ENCODE data around the gene FRMD8. TPM values are rescaled to one million over a fixed set of nuclear protein-coding genes. Genes with fewer than 3 reads are reported as not detected.

The FRMD8 gene
- total RNA-seq, 1 donor from 2014 or later: 22.6 TPM

- peak overlapping the region; percentile 26 for H3K27ac ChIP-seq
- no peak for DNase-seq
- H3K4me1 ChIP-seq: peaks cover 89% of the 10 kb centered on the region
Measured at GRCh38 chr11:65439331-65440181, 53.1 kb downstream of the FRMD8 start.

GRCh38 chr11:65440831-65441499 lies 54.5 kb downstream of the FRMD8 start:
- H3K36me3 ChIP-seq: peaks cover 78% of the 10 kb centered on the region

More at GRCh38 chr11:65439331-65440181, 53.1 kb downstream of the FRMD8 start:
- no peak for ATAC-seq
- no peaks in the 10 kb centered on the region for H3K9me3 ChIP-seq
- no peak for TF ChIP-seq CTCF (IDR thresholded peaks at IDR 0.05)
- H3K27me3 ChIP-seq (ENCODE audit: low read depth): no peaks in the 10 kb centered on the region
- intact Hi-C loops (cut with DNase I): no loop called here
- no peak overlapping the region for H3K4me3 ChIP-seq
- peaks cover 80% of the 10 kb centered on the region for H3K36me3 ChIP-seq

GRCh38 chr11:65442842-65443331 lies 56.5 kb downstream of the FRMD8 start:
- intact Hi-C loops (cut with DNase I): no loop called here
- Histone ChIP-seq H3K36me3 (peaks cover 62% of the 10 kb centered on the region), H3K4me1 (peaks cover 58% of the 10 kb centered on the region), H3K27me3 (ENCODE audit: low read depth) (no peaks in the 10 kb centered on the region), H3K4me3 (no peak overlapping the region), H3K9me3 (no peaks in the 10 kb centered on the region), H3K27ac (peak overlapping the region; percentile 43)
- ATAC-seq (no peak), DNase-seq (no peak)
- no peak for TF ChIP-seq CTCF (IDR thresholded peaks at IDR 0.05)

More at GRCh38 chr11:65440831-65441499, 54.5 kb downstream of the FRMD8 start:
- DNase-seq: no peak
- no peak overlapping the region for H3K4me3 ChIP-seq
- no peaks in the 10 kb centered on the region for H3K9me3 ChIP-seq
- ATAC-seq: no peak
- H3K27me3 ChIP-seq (ENCODE audit: low read depth): no peaks in the 10 kb centered on the region
- TF ChIP-seq CTCF (IDR thresholded peaks at IDR 0.05): no peak
- intact Hi-C loops (cut with DNase I): no loop called here
- H3K27ac ChIP-seq: peak overlapping the region; percentile 14
- peaks cover 75% of the 10 kb centered on the region for H3K4me1 ChIP-seq

- TF ChIP-seq CTCF (IDR thresholded peaks at IDR 0.05): no peak
- H3K27me3 ChIP-seq (ENCODE audit: low read depth): no peaks in the 10 kb centered on the region
- peak overlapping the region; percentile 49 for H3K27ac ChIP-seq
- no peak overlapping the region for H3K4me3 ChIP-seq
- H3K36me3 ChIP-seq: peaks cover 47% of the 10 kb centered on the region
- H3K9me3 ChIP-seq: no peaks in the 10 kb centered on the region
- peaks cover 43% of the 10 kb centered on the region for H3K4me1 ChIP-seq
- no peak for DNase-seq
- intact Hi-C loops (cut with DNase I): no loop called here
- no peak for ATAC-seq
Measured at GRCh38 chr11:65444314-65445051, 58.0 kb downstream of the FRMD8 start.

- ATAC-seq: no peak
- intact Hi-C loops (cut with DNase I): no loop called here
- no peak overlapping the region for H3K27ac ChIP-seq
Measured at GRCh38 chr11:65445101-65445603, 58.7 kb downstream of the FRMD8 start.

More at GRCh38 chr11:65445101-65445603, 58.7 kb downstream of the FRMD8 start:
- H3K4me3 ChIP-seq: no peak overlapping the region
- H3K36me3 ChIP-seq: peaks cover 41% of the 10 kb centered on the region
- H3K4me1 ChIP-seq: peaks cover 37% of the 10 kb centered on the region
- no peaks in the 10 kb centered on the region for H3K9me3 ChIP-seq
- no peak for DNase-seq
- H3K27me3 ChIP-seq (ENCODE audit: low read depth): no peaks in the 10 kb centered on the region
- no peak for TF ChIP-seq CTCF (IDR thresholded peaks at IDR 0.05)
